SK-N-SH (cell line): ENCODE data around the gene TOR1A. TPM values are rescaled to one million over a fixed set of nuclear protein-coding genes. Genes with fewer than 3 reads are reported as not detected.

ENCODE experiments used
- CTCF ChIA-PET: fragments of 300-600, 350-600 bp; formaldehyde crosslinking; extraction: SDS; loops from one replicate; lab custom pipeline; 2021; lab: Yijun Ruan, JAX
- POLR2A ChIA-PET: fragments of 350-600 bp; sonication (Branson Sonifier 250); formaldehyde crosslinking; extraction: SDS; loops from one replicate; lab custom pipeline; 2020; ENCODE audit warnings: antibody characterized with exemption, inconsistent platforms; lab: Yijun Ruan, JAX
- DNase-seq: peaks from one replicate; pipeline ENCODE4 v3.0.0; 2012
- H2AFZ ChIP-seq: fragments of 200-600 bp; sonication (generic); 2 replicates; pipeline ENCODE4 v1.8.1; 2016; ENCODE audit warnings: antibody characterized with exemption, mild to moderate bottlenecking, low read depth
- H3F3A ChIP-seq: fragments of 200-600 bp; sonication (generic); replicated peaks from 2 replicates; pipeline ENCODE3; 2016; ENCODE audit warnings: antibody characterized with exemption, mild to moderate bottlenecking; ENCODE audit not compliant: insufficient read depth
- H3K27ac ChIP-seq, 2 experiments: fragments of 200-500 bp in 1 of 2; fragments of 200-600 bp in 1 of 2; sonication (Bioruptor generic) in 1 of 2; sonication (generic), shearing (Covaris generic) in 1 of 2; 2 replicates each; pipeline versions ENCODE4 v1.5.1 to v1.6.1; 2014 to 2016; ENCODE audit warnings: low read depth in 2 of 2, inconsistent platforms in 1 of 2, low read length in 1 of 2, mild to moderate bottlenecking in 1 of 2, mixed read lengths in 1 of 2
- H3K27me3 ChIP-seq: fragments of 200-600 bp; sonication (generic), shearing (Covaris generic); 2 replicates; pipeline ENCODE4 v1.6.1; 2016; ENCODE audit warnings: mixed run types; ENCODE audit not compliant: insufficient read depth
- H3K36me3 ChIP-seq, 2 experiments: fragments of 200-500 bp in 1 of 2; fragments of 200-600 bp in 1 of 2; sonication (Bioruptor generic) in 1 of 2; sonication (generic) in 1 of 2; replicated peaks in 1 of 2; 2 replicates each; pipeline versions ENCODE3 to v1.5.1; 2014 to 2016; ENCODE audit warnings: low read length in 1 of 2, mild to moderate bottlenecking in 1 of 2; ENCODE audit not compliant: insufficient read depth in 2 of 2, control insufficient read depth in 1 of 2
- H3K4me1 ChIP-seq, 2 experiments: fragments of 200-500 bp in 1 of 2; fragments of 200-600 bp in 1 of 2; sonication (Bioruptor generic) in 1 of 2; sonication (generic), shearing (Covaris generic) in 1 of 2; 2 replicates each; pipeline versions ENCODE4 v1.5.1 to v1.6.1; 2014 to 2016; ENCODE audit warnings: low read depth in 1 of 2, low read length in 1 of 2, mixed run types in 1 of 2; ENCODE audit not compliant: insufficient read depth in 2 of 2, control insufficient read depth in 1 of 2
- H3K4me2 ChIP-seq: fragments of 200-600 bp; sonication (generic), shearing (Covaris generic); 2 replicates; pipeline ENCODE4 v1.6.1; 2017; ENCODE audit warnings: mixed run types
- H3K4me3 ChIP-seq, 2 experiments: fragments of 200-500 bp in 1 of 2; fragments of 200-600 bp in 1 of 2; sonication (Bioruptor generic) in 1 of 2; sonication (generic), shearing (Covaris generic) in 1 of 2; 2 replicates each; pipeline versions ENCODE4 v1.5.1 to v1.8.1; 2014 to 2016; ENCODE audit warnings: low read depth in 2 of 2, inconsistent platforms in 1 of 2, low read length in 1 of 2, mild to moderate bottlenecking in 1 of 2, mixed read lengths in 1 of 2, moderate library complexity in 1 of 2
- H3K79me2 ChIP-seq: fragments of 200-600 bp; sonication (generic); 2 replicates; pipeline ENCODE4 v1.8.1; 2017; ENCODE audit warnings: mild to moderate bottlenecking; ENCODE audit not compliant: insufficient read depth
- H3K9ac ChIP-seq: fragments of 200-600 bp; sonication (generic); 2 replicates; pipeline ENCODE4 v1.6.1; 2017; ENCODE audit warnings: mixed run types
- H3K9me2 ChIP-seq: fragments of 200-600 bp; sonication (generic); 2 replicates; pipeline ENCODE4 v1.6.1; 2017; ENCODE audit warnings: mixed run types
- H3K9me3 ChIP-seq: fragments of 200-600 bp; sonication (generic); 2 replicates; pipeline ENCODE4 v1.6.1; 2017; ENCODE audit warnings: mixed run types, mild to moderate bottlenecking, moderate library complexity
- H4K20me1 ChIP-seq: fragments of 200-600 bp; sonication (generic); 2 replicates; pipeline ENCODE4 v1.6.1; 2017; ENCODE audit warnings: mild to moderate bottlenecking, mixed run types; ENCODE audit not compliant: insufficient read depth
- CHD2 ChIP-seq: fragments of 150-350 bp; IDR thresholded peaks from 2 replicates; pipeline ENCODE4 v1.6.1; 2018; ENCODE audit warnings: low read length; ENCODE audit not compliant: partially characterized antibody
- ELF1 ChIP-seq: IDR thresholded peaks from 2 replicates; pipeline ENCODE4 v1.4.0; 2012
- EZH2phosphoT487 ChIP-seq: fragments of 200-600 bp; sonication (generic); IDR thresholded peaks from 2 replicates; pipeline ENCODE4 v1.6.1; 2017; ENCODE audit warnings: low read depth, mixed run types, mild to moderate bottlenecking, antibody characterized with exemption, moderate library complexity, borderline replicate concordance
- FOSL2 ChIP-seq: IDR thresholded peaks from 2 replicates; pipeline ENCODE4 v1.4.0; 2012; ENCODE audit warnings: low read depth, mild to moderate bottlenecking, moderate library complexity, borderline replicate concordance
- FOXJ3 ChIP-seq: sonication (generic); formaldehyde crosslinking; IDR thresholded peaks from 2 replicates; pipeline ENCODE4 v1.5.1; 2020; ENCODE audit warnings: mild to moderate bottlenecking, missing genetic modification reagents
- FOXM1 ChIP-seq: IDR thresholded peaks from 2 replicates; pipeline ENCODE4 v1.4.0; 2012; ENCODE audit warnings: low read depth, mild to moderate bottlenecking
- GABPA ChIP-seq: IDR thresholded peaks from 2 replicates; pipeline ENCODE4 v1.4.0; 2012; ENCODE audit warnings: low read depth, mild to moderate bottlenecking
- GATA2 ChIP-seq: sonication (generic); formaldehyde crosslinking; IDR thresholded peaks from 2 replicates; pipeline ENCODE4 v1.5.0; 2020; ENCODE audit warnings: mild to moderate bottlenecking, missing genetic modification reagents
- MEF2A ChIP-seq: IDR thresholded peaks from 2 replicates; pipeline ENCODE4 v1.4.0; 2012; ENCODE audit warnings: low read depth, borderline replicate concordance
- NFIC ChIP-seq: IDR thresholded peaks from 2 replicates; pipeline ENCODE4 v1.4.0; 2012; ENCODE audit warnings: borderline replicate concordance
- NRF1 ChIP-seq: IDR thresholded peaks from 2 replicates; pipeline ENCODE4 v1.6.1; 2012; ENCODE audit warnings: low read depth, mild to moderate bottlenecking, low read length
- POLR2AphosphoS5 ChIP-seq: IDR thresholded peaks from 2 replicates; pipeline ENCODE4 v1.6.1; 2012; ENCODE audit warnings: low read depth, low read length
- RAD21 ChIP-seq: IDR thresholded peaks from 2 replicates; pipeline ENCODE4 v1.6.1; 2012; ENCODE audit warnings: mild to moderate bottlenecking, low read length
- RCOR1 ChIP-seq: fragments of 150-350 bp; IDR thresholded peaks from 2 replicates; pipeline ENCODE4 v1.6.1; 2017; ENCODE audit warnings: antibody characterized with exemption, low read length
- RFX5 ChIP-seq: IDR thresholded peaks from 2 replicates; pipeline ENCODE4 v1.6.1; 2012; ENCODE audit warnings: mild to moderate bottlenecking, improper control_type of control experiment, low read length
- SMC3 ChIP-seq: IDR thresholded peaks from 2 replicates; pipeline ENCODE4 v1.6.1; 2012; ENCODE audit warnings: low read depth, low read length, improper control_type of control experiment
- TEAD4 ChIP-seq: IDR thresholded peaks from 2 replicates; pipeline ENCODE4 v1.4.0; 2012; ENCODE audit warnings: mild to moderate bottlenecking, borderline replicate concordance; ENCODE audit not compliant: insufficient read depth
- YY1 ChIP-seq: IDR thresholded peaks from 2 replicates; pipeline ENCODE4 v1.4.0; 2012; ENCODE audit warnings: low read depth, mild to moderate bottlenecking
- WGBS: methylation state at CpG from one replicate; pipeline ENCODE4 v1.1.6; 2017; ENCODE audit warnings: low lambda C conversion rate; 5-methylcytosine and 5-hydroxymethylcytosine counted together
- polyA plus RNA-seq, 3 experiments: library from polyadenylated mRNA; depleted of rRNA; stranded (reverse); fragments of >200 nt; gene quantifications; 2 replicates each; pipeline ENCODE4 v1.2.3, GENCODE V29; 2012
- TF ChIP-seq, protein P1 (sequence below): IDR thresholded peaks from 2 replicates; pipeline ENCODE4 v1.4.0; 2012; ENCODE audit warnings: low read depth
- TF ChIP-seq, protein P2 (sequence below): fragments of 200-600 bp; sonication (generic); IDR thresholded peaks from 2 replicates; pipeline ENCODE4 v1.6.1; 2017; ENCODE audit warnings: antibody characterized with exemption, mild to moderate bottlenecking, moderate library complexity
- TF ChIP-seq, protein P3 (sequence below): IDR thresholded peaks from 2 replicates; pipeline ENCODE4; 2012

Gene TOR1A
- polyA plus RNA-seq, 1 of the 3 experiments (the other 2 are of a cell fraction), result 85.3 TPM

DNA sequence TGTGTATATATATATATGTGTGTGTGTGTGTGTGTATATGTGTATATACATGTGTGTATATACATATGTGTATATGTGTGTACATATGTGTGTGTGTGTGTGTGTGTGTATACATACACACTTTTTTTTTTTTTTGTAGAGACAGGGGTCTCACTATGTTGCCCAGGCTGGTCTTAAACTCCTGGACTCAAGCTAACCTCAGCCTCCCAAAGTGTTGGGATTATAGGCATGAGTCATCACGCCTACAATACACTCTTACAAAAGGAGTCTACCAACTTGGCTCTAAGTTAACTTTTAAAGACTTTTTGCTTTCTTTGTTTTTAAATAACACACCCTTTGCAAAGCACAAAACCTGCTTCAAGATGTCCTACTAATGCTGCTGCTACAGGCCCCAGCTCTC lies 9.0 kb upstream of the TOR1A start:
- H3K79me2 ChIP-seq, result peaks cover 40% of the 10 kb centered on the region
- no peak overlapping the region for H3K9ac ChIP-seq
- H3K4me3 ChIP-seq, result no peak overlapping the region
- no peak overlapping the region for H3K27ac ChIP-seq
- DNase-seq, result no peak
- POLR2A ChIA-PET, result no interaction called here
- H3K4me1 ChIP-seq, result peaks cover 4 to 19% of the 10 kb centered on the region in 2 experiments; a peak in 2 of 4 replicates
- H3K9me3 ChIP-seq, result no peaks in the 10 kb centered on the region
- no peaks in the 10 kb centered on the region for H4K20me1 ChIP-seq
- H3K4me2 ChIP-seq, result no peak overlapping the region
- no peaks in the 10 kb centered on the region for H3K9me2 ChIP-seq
- H2AFZ ChIP-seq, result no peak overlapping the region
- peaks cover 39 to 42% of the 10 kb centered on the region in 2 experiments for H3K36me3 ChIP-seq
- TF ChIP-seq, protein P1, sequence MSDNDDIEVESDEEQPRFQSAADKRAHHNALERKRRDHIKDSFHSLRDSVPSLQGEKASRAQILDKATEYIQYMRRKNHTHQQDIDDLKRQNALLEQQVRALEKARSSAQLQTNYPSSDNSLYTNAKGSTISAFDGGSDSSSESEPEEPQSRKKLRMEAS, result no peak
- TF ChIP-seq MEF2A (no peak), FOXJ3 (CRISPR knock-in tag) (no peak), RFX5 (no peak), CHD2 (no peak), GABPA (no peak), YY1 (no peak), GATA2 (CRISPR knock-in tag) (no peak), FOXM1 (no peak), RCOR1 (no peak), POLR2AphosphoS5 (no peak), SMC3 (no peak), NRF1 (no peak), RAD21 (no peak)
- TF ChIP-seq, protein P2, sequence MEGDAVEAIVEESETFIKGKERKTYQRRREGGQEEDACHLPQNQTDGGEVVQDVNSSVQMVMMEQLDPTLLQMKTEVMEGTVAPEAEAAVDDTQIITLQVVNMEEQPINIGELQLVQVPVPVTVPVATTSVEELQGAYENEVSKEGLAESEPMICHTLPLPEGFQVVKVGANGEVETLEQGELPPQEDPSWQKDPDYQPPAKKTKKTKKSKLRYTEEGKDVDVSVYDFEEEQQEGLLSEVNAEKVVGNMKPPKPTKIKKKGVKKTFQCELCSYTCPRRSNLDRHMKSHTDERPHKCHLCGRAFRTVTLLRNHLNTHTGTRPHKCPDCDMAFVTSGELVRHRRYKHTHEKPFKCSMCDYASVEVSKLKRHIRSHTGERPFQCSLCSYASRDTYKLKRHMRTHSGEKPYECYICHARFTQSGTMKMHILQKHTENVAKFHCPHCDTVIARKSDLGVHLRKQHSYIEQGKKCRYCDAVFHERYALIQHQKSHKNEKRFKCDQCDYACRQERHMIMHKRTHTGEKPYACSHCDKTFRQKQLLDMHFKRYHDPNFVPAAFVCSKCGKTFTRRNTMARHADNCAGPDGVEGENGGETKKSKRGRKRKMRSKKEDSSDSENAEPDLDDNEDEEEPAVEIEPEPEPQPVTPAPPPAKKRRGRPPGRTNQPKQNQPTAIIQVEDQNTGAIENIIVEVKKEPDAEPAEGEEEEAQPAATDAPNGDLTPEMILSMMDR, result no peak
- TF ChIP-seq, protein P3, sequence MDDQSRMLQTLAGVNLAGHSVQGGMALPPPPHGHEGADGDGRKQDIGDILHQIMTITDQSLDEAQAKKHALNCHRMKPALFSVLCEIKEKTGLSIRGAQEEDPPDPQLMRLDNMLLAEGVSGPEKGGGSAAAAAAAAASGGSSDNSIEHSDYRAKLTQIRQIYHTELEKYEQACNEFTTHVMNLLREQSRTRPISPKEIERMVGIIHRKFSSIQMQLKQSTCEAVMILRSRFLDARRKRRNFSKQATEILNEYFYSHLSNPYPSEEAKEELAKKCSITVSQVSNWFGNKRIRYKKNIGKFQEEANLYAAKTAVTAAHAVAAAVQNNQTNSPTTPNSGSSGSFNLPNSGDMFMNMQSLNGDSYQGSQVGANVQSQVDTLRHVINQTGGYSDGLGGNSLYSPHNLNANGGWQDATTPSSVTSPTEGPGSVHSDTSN, result no peak
- H3K27me3 ChIP-seq, result no peaks in the 10 kb centered on the region
- H3F3A ChIP-seq, result peaks cover 9% of the 10 kb centered on the region
- WGBS, result 95% methylated on average over 1 of the region's 1 CpG
- CTCF ChIA-PET, result interaction anchor here (0.6 kb wide), 1 partner anchor 206 kb away, joined by 3 read pairs; no protein-coding TSS in a partner anchor

DNA sequence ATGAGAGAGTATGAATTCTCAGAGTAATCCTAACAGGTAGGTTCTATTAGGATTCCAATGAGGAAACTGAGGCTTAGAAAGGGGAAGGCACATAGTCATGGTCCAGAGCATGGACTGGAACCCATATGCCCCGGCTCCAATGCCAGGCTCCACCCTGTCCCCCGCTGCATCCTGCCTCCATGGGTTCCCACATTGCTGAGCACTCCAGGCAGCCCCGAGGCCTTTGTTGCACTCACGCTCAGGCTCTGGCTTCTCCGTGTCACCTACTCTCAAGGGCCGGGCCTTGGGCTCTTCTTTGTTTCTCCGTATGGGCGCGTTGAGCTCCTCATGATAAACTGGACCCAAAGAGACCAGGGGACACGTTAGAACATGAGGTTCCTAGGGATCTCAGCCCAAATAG lies 5.0 kb upstream of the TOR1A start:
- no peaks in the 10 kb centered on the region for H3K9me3 ChIP-seq
- H3K27me3 ChIP-seq, result no peaks in the 10 kb centered on the region
- no peaks in the 10 kb centered on the region for H3K9me2 ChIP-seq
- no peak for DNase-seq
- peaks cover 13% of the 10 kb centered on the region for H3K79me2 ChIP-seq
- ChIA-PET POLR2A (interaction anchor here (1.4 kb wide), 1 partner anchor 10 kb away, joined by 3 read pairs; no protein-coding TSS in a partner anchor), CTCF (no interaction called here)
- no peak overlapping the region for H3K4me2 ChIP-seq
- WGBS, result 95% methylated on average over 10 of the region's 10 CpGs
- H2AFZ ChIP-seq, result no peak overlapping the region
- H3K9ac ChIP-seq, result no peak overlapping the region
- H3K4me3 ChIP-seq, result no peak overlapping the region
- H4K20me1 ChIP-seq, result no peaks in the 10 kb centered on the region
- peaks cover 20% of the 10 kb centered on the region for H3F3A ChIP-seq
- TF ChIP-seq POLR2AphosphoS5 (no peak), FOXM1 (no peak), FOSL2 (no peak), TEAD4 (no peak), NFIC (no peak), EZH2phosphoT487 (no peak), ELF1 (no peak), GATA2 (CRISPR knock-in tag) (no peak), MEF2A (no peak), SMC3 (no peak)
- TF ChIP-seq, protein P1, result no peak
- H3K4me1 ChIP-seq, result peaks cover 2 to 4% of the 10 kb centered on the region in 2 experiments; a peak in 2 of 4 replicates
- H3K27ac ChIP-seq, result no peak overlapping the region
- peaks cover 45 to 51% of the 10 kb centered on the region in 2 experiments for H3K36me3 ChIP-seq
